HCT116 (cell line): ENCODE results near the gene SRRM2. TPM values are rescaled to one million over a fixed set of nuclear protein-coding genes. Genes with fewer than 3 reads are reported as not detected.
A peak's percentile ranks its signal among the peaks of the same experiment; 100 is the strongest.

Experiments
- ATAC-seq: fragments of 200-7000 bp; cut with Tn5 transposase; 2 replicates; pipeline ENCODE4 v1.9.1; 2020; ENCODE audit warnings: mild to moderate bottlenecking, moderate library complexity
- BruUV-seq: library from RNA; stranded (reverse); fragments of 400-500 nt; replicated peaks from 2 replicates; lab custom pipeline; 2021; lab: Mats Ljungman, UMichigan
- CTCF ChIA-PET: fragments of 300-600 bp; sonication (Branson Sonifier 250); formaldehyde crosslinking; loops from one replicate; lab custom pipeline; 2021; ENCODE audit warnings: antibody characterized with exemption; lab: Charles Lee
- POLR2A ChIA-PET: fragments of 300-600, 350-600 bp; sonication (Branson Sonifier 250); formaldehyde crosslinking; loops from one replicate; lab custom pipeline; 2021; ENCODE audit warnings: antibody characterized with exemption; lab: Charles Lee
- RAD21 ChIA-PET, 2 experiments: fragments of 300-600 bp; sonication (Branson Sonifier 250); formaldehyde crosslinking; loops; one replicate each; lab custom pipeline; 2023; ENCODE audit warnings: low total read pairs in 2 of 2; ENCODE audit not compliant: uncharacterized antibody in 2 of 2, unreplicated experiment in 2 of 2, low non-redundant PET in 1 of 2; lab: Charles Lee
- DNase-seq: peaks from one replicate; pipeline ENCODE4 v3.0.0-alpha.2; 2010; ENCODE audit warnings: low read depth, low spot score
- H2AFZ ChIP-seq: fragments of 200-600 bp; shearing (Covaris generic), sonication (generic); 2 replicates; pipeline ENCODE4 v1.6.1; 2017; ENCODE audit warnings: low read depth, mixed run types, mixed read lengths, antibody characterized with exemption, low read length; ENCODE audit not compliant: poor library complexity, severe bottlenecking
- H3K27ac ChIP-seq: 2 replicates; pipeline ENCODE4 v1.5.1; 2012; ENCODE audit warnings: low read depth, low read length
- H3K27me3 ChIP-seq: fragments of 200-600 bp; sonication (generic); 2 replicates; pipeline ENCODE4 v1.6.1; 2016; ENCODE audit warnings: mixed run types, low read length, mixed read lengths; ENCODE audit not compliant: insufficient read depth
- H3K36me3 ChIP-seq, 2 experiments: fragments of 200-500 bp in 1 of 2; fragments of 200-600 bp in 1 of 2; sonication (Bioruptor generic) in 1 of 2; sonication (generic) in 1 of 2; 2 replicates each; pipeline versions ENCODE4 v1.5.1 to v1.6.1; 2014 to 2016; ENCODE audit warnings: low read length in 2 of 2, inconsistent platforms in 1 of 2, mixed read lengths in 1 of 2, mixed run types in 1 of 2; ENCODE audit not compliant: insufficient read depth in 2 of 2, control insufficient read depth in 1 of 2
- H3K4me1 ChIP-seq, 2 experiments: fragments of 200-600 bp in 1 of 2; sonication (generic) in 1 of 2; 2 replicates each; pipeline versions ENCODE4 v1.5.1 to v1.6.1; 2012 to 2017; ENCODE audit warnings: low read length in 2 of 2, inconsistent platforms in 1 of 2, mild to moderate bottlenecking in 1 of 2, mixed read lengths in 1 of 2, mixed run types in 1 of 2, moderate library complexity in 1 of 2; ENCODE audit not compliant: insufficient read depth in 2 of 2, control insufficient read depth in 1 of 2
- H3K4me2 ChIP-seq: fragments of 200-600 bp; sonication (generic); 2 replicates; pipeline ENCODE4 v1.6.1; 2017; ENCODE audit warnings: mixed run types, low read length, mixed read lengths
- H3K4me3 ChIP-seq, 2 experiments: fragments of 200-600 bp in 1 of 2; sonication (generic) in 1 of 2; replicated peaks in 1 of 2; 2 replicates each; pipeline ENCODE4 v1.5.1; 2011 to 2016; ENCODE audit warnings: low read length in 2 of 2, control low read depth in 1 of 2, low read depth in 1 of 2, mild to moderate bottlenecking in 1 of 2, mixed read lengths in 1 of 2, mixed run types in 1 of 2
- H3K79me2 ChIP-seq: fragments of 200-600 bp; sonication (generic); 2 replicates; pipeline ENCODE4 v1.6.1; 2017; ENCODE audit warnings: mild to moderate bottlenecking, mixed run types, low read length, moderate library complexity, mixed read lengths; ENCODE audit not compliant: insufficient read depth
- H3K9ac ChIP-seq: fragments of 200-600 bp; sonication (generic); 2 replicates; pipeline ENCODE4 v1.6.1; 2016; ENCODE audit warnings: low read length, mixed read lengths
- H3K9me2 ChIP-seq: fragments of 200-600 bp; sonication (generic), shearing (Covaris generic); 2 replicates; pipeline ENCODE4 v1.6.1; 2017; ENCODE audit warnings: mixed run types, mild to moderate bottlenecking, moderate library complexity; ENCODE audit not compliant: insufficient read depth
- H3K9me3 ChIP-seq, 2 experiments: fragments of 200-500 bp in 1 of 2; fragments of 200-600 bp in 1 of 2; sonication (Bioruptor generic) in 1 of 2; sonication (generic) in 1 of 2; 2 replicates each; pipeline ENCODE4 v1.6.1; 2014 to 2017; ENCODE audit warnings: low read length in 2 of 2, mixed read lengths in 2 of 2, inconsistent platforms in 1 of 2, low read depth in 1 of 2, mild to moderate bottlenecking in 1 of 2, mixed run types in 1 of 2, moderate library complexity in 1 of 2; ENCODE audit not compliant: control insufficient read depth in 1 of 2, insufficient read depth in 1 of 2
- H4K20me1 ChIP-seq: fragments of 200-600 bp; sonication (generic), shearing (Covaris generic); 2 replicates; pipeline ENCODE4 v1.6.1; 2017; ENCODE audit warnings: mixed run types, mild to moderate bottlenecking, moderate library complexity; ENCODE audit not compliant: insufficient read depth
- ATF3 ChIP-seq: IDR thresholded peaks from 2 replicates; pipeline ENCODE4 v1.6.1; 2012
- CBX3 ChIP-seq: IDR thresholded peaks from 2 replicates; pipeline ENCODE4 v1.6.1; 2012; ENCODE audit warnings: low read depth
- CEBPB ChIP-seq: IDR thresholded peaks from 2 replicates; pipeline ENCODE4 v1.6.1; 2012; ENCODE audit warnings: low read depth
- CTCF ChIP-seq, 3 experiments: fragments of 200-600 bp in 1 of 3; sonication (generic) in 1 of 3; IDR thresholded peaks in 2 of 3; conservative IDR thresholded peaks in 1 of 3; 2 replicates each; pipeline ENCODE4 v1.5.1; 2012 to 2017; ENCODE audit warnings: low read depth in 2 of 3, low read length in 2 of 3, antibody characterized with exemption in 1 of 3, borderline replicate concordance in 1 of 3, control low read depth in 1 of 3, mild to moderate bottlenecking in 1 of 3, mixed read lengths in 1 of 3, mixed run types in 1 of 3, moderate library complexity in 1 of 3; ENCODE audit not compliant: insufficient read depth in 1 of 3
- EGR1 ChIP-seq: IDR thresholded peaks from 2 replicates; pipeline ENCODE4 v1.6.1; 2012; ENCODE audit warnings: low read depth
- ELF1 ChIP-seq: IDR thresholded peaks from 2 replicates; pipeline ENCODE4 v1.6.1; 2012; ENCODE audit warnings: low read depth, borderline replicate concordance
- FOSL1 ChIP-seq: IDR thresholded peaks from 2 replicates; pipeline ENCODE4 v1.6.1; 2012; ENCODE audit warnings: low read depth
- POLR2A ChIP-seq: IDR thresholded peaks from 2 replicates; pipeline ENCODE4 v1.7.0; 2011; ENCODE audit warnings: borderline replicate concordance; ENCODE audit not compliant: insufficient read depth, insufficient read length; ENCODE audit errors: extremely low read depth
- RAD21 ChIP-seq: IDR thresholded peaks from 2 replicates; pipeline ENCODE4 v1.6.1; 2012; ENCODE audit warnings: low read depth, mild to moderate bottlenecking
- REST ChIP-seq: IDR thresholded peaks from 2 replicates; pipeline ENCODE4 v1.6.1; 2012; ENCODE audit warnings: low read depth
- SIN3A ChIP-seq: IDR thresholded peaks from 2 replicates; pipeline ENCODE4 v1.6.1; 2012; ENCODE audit warnings: low read depth
- SP1 ChIP-seq: IDR thresholded peaks from 2 replicates; pipeline ENCODE4 v1.6.1; 2012; ENCODE audit warnings: low read depth
- SRF ChIP-seq: IDR thresholded peaks from 2 replicates; pipeline ENCODE4 v1.6.1; 2012; ENCODE audit warnings: low read depth
- TCF7L2 ChIP-seq: IDR thresholded peaks from 2 replicates; pipeline ENCODE4 v1.7.0; 2011; ENCODE audit warnings: borderline replicate concordance, inconsistent platforms; ENCODE audit not compliant: insufficient read depth, insufficient read length; ENCODE audit errors: extremely low read depth
- ZBTB33 ChIP-seq: IDR thresholded peaks from 2 replicates; pipeline ENCODE4 v1.6.1; 2011; ENCODE audit warnings: mild to moderate bottlenecking, low read length, moderate library complexity; ENCODE audit not compliant: insufficient replicate concordance; ENCODE audit errors: extremely low read depth
- ZFX ChIP-seq: fragments of 450-650 bp; IDR thresholded peaks from 2 replicates; pipeline ENCODE4 v1.6.1; 2017
- ZNF274 ChIP-seq: fragments of 200-500 bp; sonication (Bioruptor generic); IDR thresholded peaks from 2 replicates; pipeline ENCODE4 v1.6.1; 2014; ENCODE audit warnings: mild to moderate bottlenecking, low read depth, low read length, inconsistent platforms
- intact Hi-C: fragments of 100-400 bp; cut with micrococcal nuclease; formaldehyde crosslinking; loops from 2 replicates; pipeline ENCODE4 v1.10.0; 2022
- total RNA-seq: library from RNA; stranded (reverse); gene quantifications from one replicate; pipeline ENCODE4 v1.2.1, GENCODE V29; 2021; ENCODE audit not compliant: unreplicated experiment

The SRRM2 gene
- total RNA-seq, 1 experiment from 2014 or later = 541 TPM

GRCh38 chr16:2787406-2787805, 35.0 kb downstream of the SRRM2 start, which contains the start of gene PRSS33:
TSS of gene PRSS33 (minus strand) at chr16:2787560. CDS start at chr16:2786547, 1,013 bp downstream.
- CTCF ChIA-PET = no interaction called here
- RAD21 ChIA-PET = no interaction called here
- Histone ChIP-seq H3K27ac (peak within 1 kb of the TSS; percentile 22; the same call in 1 of the 2 replicates), H3K9ac (no peak within 1 kb of the TSS), H3K4me1 (peaks cover 4 to 8% of the 10 kb centered on the region in 2 experiments; a peak in 3 of 4 replicates), H3K36me3 (no peaks in the 10 kb centered on the region), H3K4me2 (no peak within 1 kb of the TSS), H3K9me3 (no peaks in the 10 kb centered on the region), H3K9me2 (no peaks in the 10 kb centered on the region), H3K27me3 (no peaks in the 10 kb centered on the region), H3K4me3 (no peak within 1 kb of the TSS), H2AFZ (no peak within 1 kb of the TSS), H4K20me1 (no peaks in the 10 kb centered on the region), H3K79me2 (no peaks in the 10 kb centered on the region)
- ATAC-seq = no peak
- no peak for DNase-seq
- TF ChIP-seq FOSL1 (no peak), CTCF (IDR thresholded peaks at IDR 0.05 in 2 of 3, conservative IDR thresholded peaks at IDR 0.05 in 1 of 3; ENCODE audit: borderline replicate concordance in 1 of 3, insufficient read depth in 1 of 3, low read depth in 2 of 3, low read length in 2 of 3) (no peak), EGR1 (no peak), POLR2A (no peak), REST (no peak), ZNF274 (no peak), ZFX (no peak), RAD21 (no peak), ELF1 (no peak), SP1 (no peak), TCF7L2 (no peak), CBX3 (no peak), SRF (no peak), CEBPB (no peak), ZBTB33 (no peak), ATF3 (no peak), SIN3A (no peak)
- POLR2A ChIA-PET = interaction anchor here (0.7 kb wide), 1 partner anchor 69 kb away, joined by 3 read pairs; no protein-coding TSS in a partner anchor
- BruUV-seq = no TSS peak
- intact Hi-C loops = no loop called here
